Skin of body (tissue), 2 donors: ENCODE data around the gene EEPD1. TPM values are rescaled to one million over a fixed set of nuclear protein-coding genes. Genes with fewer than 3 reads are reported as not detected.
A peak's percentile ranks its signal among the peaks of the same experiment; 100 is the strongest.
"Not testable (repeated sequence)": the region's sequence is repeated elsewhere in the genome, so short reads cannot be mapped to it uniquely, and the experiment has no call there.

ENCODE experiments used
- DNase-seq: peaks from one replicate; lab custom pipeline; 2025; lab: John Stamatoyannopoulos, UW
- total RNA-seq: library from RNA; depleted of rRNA; stranded (reverse); fragments of >200 nt; gene quantifications from one replicate; pipeline ENCODE4 v1.2.3, GENCODE V29; 2014

The EEPD1 gene
- total RNA-seq, 1 donor from 2014 or later = 12.2 TPM

DNA sequence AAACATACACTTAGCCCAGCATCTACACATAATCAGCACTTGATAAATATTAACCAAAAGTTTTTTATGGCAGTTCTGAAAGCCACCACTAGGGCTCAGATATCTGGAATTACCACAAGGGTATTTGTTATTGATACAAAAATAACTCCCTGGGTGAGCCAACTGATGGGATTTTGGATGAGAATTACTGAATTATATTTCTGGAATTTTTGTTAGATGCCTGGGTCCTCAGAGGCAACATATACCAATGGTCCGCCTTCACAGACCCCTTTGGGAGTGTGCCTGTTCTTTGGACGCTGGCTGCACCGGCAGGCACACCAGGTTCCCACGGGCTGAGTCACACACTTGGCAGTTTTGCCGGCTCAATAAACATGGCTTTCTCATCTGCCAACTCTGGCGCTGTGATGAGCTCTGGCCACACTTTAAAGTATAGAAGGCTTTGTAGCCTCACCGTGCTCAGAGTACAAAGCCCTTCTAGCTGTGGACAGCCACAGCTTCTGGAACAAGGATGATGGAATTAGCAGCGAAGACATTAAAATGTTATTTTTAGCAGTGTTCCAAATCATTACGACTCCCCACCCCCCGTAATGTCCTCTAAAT lies 24.5 kb upstream of the EEPD1 start:
- no peak for DNase-seq

GRCh38 chr7:36129048-36129534 lies 24.0 kb upstream of the EEPD1 start:
- no peak for DNase-seq

- no peak for DNase-seq
These were observed 22.7 kb upstream of the EEPD1 start for GRCh38 chr7:36130236-36130945.

DNA sequence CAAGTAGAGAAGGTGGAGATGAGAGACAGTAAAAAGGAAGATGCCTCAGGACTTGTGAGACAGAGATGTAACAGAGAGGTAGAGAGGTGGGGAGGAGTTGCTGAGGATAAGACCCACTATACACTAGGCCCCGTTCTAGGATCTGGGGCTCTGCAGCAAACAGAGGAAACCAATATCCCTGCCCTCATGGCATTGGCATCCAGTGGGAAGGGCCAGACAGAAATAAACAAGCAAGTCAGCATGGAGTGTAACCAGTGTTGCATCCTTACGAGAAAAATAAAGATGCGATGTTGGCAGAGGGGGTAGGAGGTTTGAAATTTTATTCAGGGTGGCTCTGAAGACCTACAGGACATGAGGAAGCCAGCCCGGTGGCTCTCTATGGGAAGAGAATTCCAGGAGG lies 22.0 kb upstream of the EEPD1 start:
- DNase-seq = peak; percentile 10

DNA sequence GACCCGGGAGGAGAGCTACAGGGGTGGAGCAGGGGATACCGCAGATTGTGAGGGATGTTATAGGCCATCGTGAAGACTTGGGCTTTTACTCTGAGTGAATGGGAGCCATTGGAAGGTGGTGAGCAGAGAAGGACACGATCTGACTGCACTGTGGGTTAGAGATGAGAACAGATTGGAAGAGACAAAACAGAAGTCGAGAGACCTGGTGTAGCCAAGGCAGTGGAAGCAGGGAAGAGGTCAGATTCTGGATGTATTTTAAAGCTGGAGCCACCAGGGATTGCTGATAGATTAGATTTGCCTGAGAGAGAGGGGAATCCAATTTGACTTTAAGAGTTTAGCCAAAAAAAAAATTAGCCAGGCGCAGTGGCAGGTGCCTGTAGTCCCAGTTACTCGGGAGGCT lies 21.6 kb upstream of the EEPD1 start:
- no peak for DNase-seq

DNA sequence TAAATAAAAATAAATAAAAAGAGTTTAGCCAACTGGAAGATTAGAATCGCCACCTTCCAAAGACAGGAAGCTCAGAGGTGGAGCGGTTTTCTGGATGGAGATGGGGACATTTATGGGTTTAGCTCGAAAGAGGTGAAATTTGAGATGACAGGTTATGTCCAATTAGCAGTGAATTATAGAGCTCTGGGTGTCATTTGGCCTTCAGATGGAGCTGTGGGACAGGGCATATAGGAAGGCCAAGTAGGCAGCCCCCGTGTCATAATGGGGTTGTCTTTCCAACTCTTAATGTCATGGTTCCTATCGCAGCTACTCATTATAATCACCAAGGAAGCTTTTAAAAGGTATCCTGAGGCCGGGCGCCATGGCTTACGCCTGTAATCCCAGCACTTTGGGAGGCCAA lies 21.0 kb upstream of the EEPD1 start:
- no peak for DNase-seq

DNA sequence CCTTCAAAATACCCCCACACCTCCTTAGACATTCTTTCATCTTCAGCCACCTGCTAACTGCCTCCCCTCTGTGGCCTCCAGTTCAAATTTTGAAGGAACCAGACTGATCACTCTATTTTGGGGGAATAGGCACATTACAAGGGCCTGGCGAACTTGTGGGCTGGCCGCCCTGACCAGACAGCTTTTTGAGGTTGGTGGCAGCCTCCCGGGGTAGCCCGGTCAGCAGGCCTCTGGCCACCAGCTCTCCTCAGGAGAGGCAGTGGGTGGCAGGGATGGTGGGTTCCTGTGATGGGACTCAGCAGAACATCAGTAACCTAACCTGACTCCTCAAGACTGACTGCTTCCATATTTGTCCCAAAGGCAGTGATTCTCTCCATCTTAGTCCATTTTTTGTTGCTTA lies 17.4 kb upstream of the EEPD1 start:
- DNase-seq = no peak

DNA sequence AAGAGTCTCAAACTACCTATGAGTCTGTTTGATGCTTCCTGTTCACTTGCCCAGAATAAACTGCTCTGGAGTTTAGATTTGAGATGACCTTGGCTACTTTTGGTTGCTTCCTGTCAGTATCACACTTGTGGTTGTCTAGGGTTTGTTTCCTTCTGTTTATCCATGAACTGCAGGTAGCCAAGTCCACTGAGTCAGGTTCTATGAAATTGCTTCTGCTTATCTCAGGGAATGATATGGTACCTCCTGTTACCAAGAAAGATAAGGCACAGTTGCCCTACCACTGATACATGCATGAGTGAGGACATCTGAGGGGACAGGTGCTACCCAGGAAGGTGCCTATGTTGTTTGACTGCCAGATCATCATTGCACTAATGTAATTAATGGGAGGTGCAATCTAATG lies 15.8 kb upstream of the EEPD1 start:
- no peak for DNase-seq

DNA sequence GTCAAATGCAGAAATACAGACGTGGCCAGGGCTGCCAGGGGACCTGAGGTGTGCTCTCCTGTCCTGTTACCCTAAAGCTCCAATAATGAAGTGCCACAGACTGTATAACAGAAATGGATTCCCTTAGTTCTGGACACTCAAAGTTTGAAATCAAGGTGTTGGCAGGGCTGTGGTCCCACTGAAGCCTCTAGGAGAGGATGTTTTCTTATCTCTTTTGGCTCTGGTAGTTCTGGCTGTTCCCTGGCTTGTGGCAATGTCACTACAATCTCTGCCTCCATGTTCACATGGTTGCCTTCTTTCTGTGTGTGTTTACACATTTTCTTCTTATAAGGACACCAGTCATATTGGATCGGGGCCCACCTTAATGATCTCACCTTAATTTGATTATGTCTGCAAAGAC lies 15.3 kb upstream of the EEPD1 start:
- no peak for DNase-seq

DNA sequence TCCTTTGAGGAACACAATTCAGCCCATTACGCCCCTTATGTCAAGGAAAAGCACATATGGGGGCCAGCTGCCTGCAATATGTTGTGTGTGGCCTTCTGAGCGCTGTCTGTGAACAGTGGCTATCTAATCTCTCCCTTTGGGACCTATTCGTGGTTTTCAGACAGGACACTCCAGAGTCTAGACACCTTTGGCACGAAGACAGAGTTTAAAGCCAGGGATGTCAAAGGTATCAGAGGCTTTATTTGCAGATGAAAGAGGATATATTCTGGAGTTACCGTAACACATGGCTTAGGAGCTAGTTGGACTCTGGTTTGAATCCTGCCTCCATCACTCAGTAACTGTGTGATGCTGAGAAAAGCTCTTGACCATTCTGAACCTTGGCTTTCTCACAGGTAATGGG lies 14.8 kb upstream of the EEPD1 start:
- DNase-seq = peak; percentile 45

DNA sequence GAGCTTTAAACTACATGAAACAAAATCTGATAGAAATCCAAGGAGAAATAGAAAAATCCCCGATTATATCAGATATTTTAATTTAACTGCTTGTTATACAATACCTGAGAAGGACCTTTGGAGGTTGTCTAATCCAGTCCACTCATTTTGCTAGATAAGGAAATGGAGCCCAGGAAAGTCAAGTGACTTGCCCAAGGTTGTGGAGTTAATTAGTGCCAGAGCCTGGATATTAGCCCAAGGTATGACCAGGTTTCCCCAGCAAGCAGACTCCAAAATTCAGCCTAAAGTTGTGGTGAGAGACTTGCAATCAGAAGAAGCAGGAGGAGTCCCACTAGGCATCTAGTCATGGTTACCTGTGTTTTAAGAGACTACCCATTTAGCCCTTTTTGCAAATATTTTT lies 11.7 kb upstream of the EEPD1 start:
- DNase-seq = no peak

- DNase-seq = no peak
These were observed 11.2 kb upstream of the EEPD1 start for GRCh38 chr7:36141850-36142249.

- DNase-seq = no peak
These were observed 8.9 kb upstream of the EEPD1 start for GRCh38 chr7:36144189-36144588.

DNA sequence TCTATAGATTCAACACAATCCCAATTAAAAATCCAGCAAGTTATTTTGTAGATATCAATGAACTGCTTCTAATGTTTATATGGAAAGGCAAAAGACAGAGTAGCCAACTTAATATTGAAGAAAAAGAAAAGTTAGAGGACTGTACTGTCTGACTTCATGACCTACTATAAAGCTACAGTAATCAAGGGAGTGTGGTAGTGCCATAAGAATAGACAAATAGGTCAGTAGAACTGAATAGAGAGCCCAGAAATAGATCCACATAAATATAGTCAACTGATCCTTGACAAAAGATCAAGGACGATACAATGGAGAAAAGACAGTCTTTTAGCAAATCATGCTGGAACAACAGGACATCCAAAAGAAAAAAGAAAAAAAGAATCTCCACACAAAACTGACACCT lies 7.4 kb upstream of the EEPD1 start:
- no peak for DNase-seq

DNA sequence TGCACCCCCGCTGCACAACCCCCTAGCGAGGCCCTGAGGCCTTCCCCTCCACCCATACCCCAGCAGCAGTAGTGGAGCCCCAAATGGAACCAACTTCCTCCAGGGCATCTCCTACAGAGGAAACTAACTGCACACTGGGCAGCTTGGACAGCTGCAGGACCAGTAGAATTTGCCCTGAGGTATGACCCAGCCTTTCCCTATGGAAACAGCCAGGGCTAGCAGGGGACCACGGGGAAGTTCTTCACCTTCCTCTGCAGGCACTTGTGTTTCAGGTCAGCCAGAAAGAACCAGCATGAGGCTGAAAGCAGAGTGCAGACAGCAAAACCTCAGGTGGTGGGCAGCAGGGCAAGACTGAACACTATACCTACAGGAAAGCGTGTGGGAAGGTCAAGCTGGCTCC lies 5.7 kb upstream of the EEPD1 start:
- DNase-seq = no peak

GRCh38 chr7:36148422-36149065 lies 4.5 kb upstream of the EEPD1 start:
- no peak for DNase-seq

- DNase-seq = not testable (repeated sequence)
These were observed 3.8 kb upstream of the EEPD1 start for GRCh38 chr7:36149240-36149639.

DNA sequence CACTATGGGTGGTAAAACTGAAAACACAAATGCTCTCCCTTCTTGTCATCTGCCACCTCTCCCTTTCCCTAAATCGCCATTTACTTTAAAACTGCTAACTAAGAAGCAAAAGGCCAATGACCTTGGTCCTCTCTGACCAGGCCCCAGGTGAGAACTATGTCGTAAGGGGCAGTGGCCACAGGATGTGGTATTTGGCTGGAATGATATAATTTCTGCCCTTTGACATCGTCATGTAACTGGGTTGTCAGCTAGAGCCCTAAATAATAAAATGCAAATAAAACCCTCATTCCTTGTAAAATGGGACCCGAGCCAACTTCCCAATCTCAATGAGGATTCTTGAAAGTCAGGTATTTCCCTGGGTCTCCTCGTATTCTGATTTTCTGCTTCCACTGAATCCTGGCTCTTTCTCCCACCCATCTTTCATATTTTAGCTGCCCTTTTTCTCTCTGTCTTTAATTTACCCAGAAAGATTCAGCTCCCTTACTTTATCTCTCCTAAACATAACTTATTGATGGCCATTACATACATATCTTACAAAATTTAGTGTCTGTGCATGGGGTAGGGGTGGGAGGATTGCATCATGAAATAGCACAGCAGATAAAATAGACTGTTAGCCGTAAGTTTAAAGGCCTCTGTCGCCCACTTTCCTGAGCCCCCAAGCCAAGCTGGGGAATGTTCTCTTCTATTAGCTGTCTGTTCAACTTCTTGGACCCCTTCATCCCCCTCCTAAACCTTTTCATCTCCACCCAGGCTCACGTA lies 3.2 kb upstream of the EEPD1 start:
- DNase-seq = no peak

DNA sequence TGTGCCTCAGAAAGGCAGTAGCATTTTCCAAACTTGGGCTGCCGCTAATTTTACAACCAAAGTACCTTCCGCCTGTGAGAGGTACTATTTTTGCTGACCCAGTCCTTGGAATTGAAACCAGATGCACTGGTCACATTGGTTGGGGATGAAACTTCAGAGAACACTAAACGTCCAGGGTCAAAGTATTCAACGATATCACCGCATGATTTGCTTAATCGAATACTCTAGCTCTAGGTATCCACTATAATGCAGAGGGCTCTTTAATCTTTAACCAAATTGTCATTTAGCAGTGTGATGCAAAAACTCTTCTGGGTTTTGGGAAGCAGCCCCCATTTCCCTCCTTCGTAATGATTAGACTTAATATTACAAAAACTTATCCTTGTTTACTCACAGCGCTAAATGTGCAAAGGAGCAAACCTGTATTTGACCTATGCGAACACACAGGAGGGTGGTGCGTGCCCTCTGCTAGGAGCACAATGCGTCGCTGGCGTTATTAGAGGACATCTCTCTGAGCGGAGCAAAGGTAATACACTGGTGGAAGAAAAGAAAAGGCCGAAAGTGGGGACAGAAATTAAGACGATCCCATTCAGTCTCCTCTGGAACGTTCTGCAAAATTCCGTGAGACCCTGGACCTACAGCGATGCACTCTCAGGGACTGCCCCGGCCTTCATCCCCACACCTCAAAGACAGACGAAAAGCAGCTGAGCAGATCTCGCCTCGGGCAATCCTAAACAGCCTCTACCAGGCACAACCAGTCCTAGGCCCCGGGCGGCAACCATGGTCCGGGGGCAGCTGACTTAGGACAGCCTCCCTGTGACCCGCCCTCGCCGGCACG lies 916 bp upstream of the EEPD1 start:
- peak; percentile 46 for DNase-seq

GRCh38 chr7:36153571-36154097 lies 580 bp downstream of the EEPD1 start:
- DNase-seq = no peak
